ENCODE measurements around the gene CTLA4. TPM values are rescaled to one million over a fixed set of nuclear protein-coding genes. Genes with fewer than 3 reads are reported as not detected.

CTLA4 gene
- total RNA-seq, 4 donors from 2014 or later = not detected

DNA sequence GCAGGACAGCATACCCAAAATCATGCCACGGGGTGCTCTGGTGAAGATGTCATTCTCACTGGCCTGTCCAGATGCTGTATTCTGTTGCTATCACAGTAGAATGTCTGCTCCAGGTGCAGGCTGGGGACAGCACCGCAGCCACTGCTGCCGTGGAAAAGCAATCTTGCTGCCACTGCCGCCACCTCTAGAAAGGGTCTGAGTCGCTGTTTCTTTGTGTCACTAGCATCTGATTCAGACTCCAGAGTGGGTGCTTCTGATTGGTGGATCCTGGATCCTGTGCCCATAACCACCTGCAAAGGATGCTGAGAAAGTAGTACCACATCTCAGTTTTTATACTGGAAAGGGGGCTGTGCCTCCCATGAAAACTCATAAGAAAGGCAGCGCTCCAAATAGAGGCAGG lies 45.3 kb upstream of the CTLA4 start:
- intact Hi-C loops (cut with DNase I; ENCODE audit: low total_unique reads) = no loop called here
- no peak for TF ChIP-seq POLR2A (IDR thresholded peaks at IDR 0.05)
- TF ChIP-seq, protein P1, sequence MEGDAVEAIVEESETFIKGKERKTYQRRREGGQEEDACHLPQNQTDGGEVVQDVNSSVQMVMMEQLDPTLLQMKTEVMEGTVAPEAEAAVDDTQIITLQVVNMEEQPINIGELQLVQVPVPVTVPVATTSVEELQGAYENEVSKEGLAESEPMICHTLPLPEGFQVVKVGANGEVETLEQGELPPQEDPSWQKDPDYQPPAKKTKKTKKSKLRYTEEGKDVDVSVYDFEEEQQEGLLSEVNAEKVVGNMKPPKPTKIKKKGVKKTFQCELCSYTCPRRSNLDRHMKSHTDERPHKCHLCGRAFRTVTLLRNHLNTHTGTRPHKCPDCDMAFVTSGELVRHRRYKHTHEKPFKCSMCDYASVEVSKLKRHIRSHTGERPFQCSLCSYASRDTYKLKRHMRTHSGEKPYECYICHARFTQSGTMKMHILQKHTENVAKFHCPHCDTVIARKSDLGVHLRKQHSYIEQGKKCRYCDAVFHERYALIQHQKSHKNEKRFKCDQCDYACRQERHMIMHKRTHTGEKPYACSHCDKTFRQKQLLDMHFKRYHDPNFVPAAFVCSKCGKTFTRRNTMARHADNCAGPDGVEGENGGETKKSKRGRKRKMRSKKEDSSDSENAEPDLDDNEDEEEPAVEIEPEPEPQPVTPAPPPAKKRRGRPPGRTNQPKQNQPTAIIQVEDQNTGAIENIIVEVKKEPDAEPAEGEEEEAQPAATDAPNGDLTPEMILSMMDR (IDR thresholded peaks at IDR 0.05 in 4 of 5, conservative IDR thresholded peaks at IDR 0.05 in 1 of 5) = no peak
- in situ Hi-C loops (cut with MboI; ENCODE audit: low sequenced_read_pairs in 4 of 4) = loop anchor here in 2 of 4 donors (25.0 kb wide), 2 partner anchors 335 to 585 kb away; partner anchors contain the start of gene CYP20A1 (in 2 of the 2)
- Histone ChIP-seq H3K36me3 (no peaks in the 10 kb centered on the region), H3K27ac (no peak overlapping the region), H3K27me3 (no peaks in the 10 kb centered on the region), H3K9me3 (no peaks in the 10 kb centered on the region), H3K4me3 (no peak overlapping the region), H3K4me1 (peaks cover 0 to 11% of the 10 kb centered on the region in 2 donors)
- DNase-seq (no peak), ATAC-seq (no peak)

DNA sequence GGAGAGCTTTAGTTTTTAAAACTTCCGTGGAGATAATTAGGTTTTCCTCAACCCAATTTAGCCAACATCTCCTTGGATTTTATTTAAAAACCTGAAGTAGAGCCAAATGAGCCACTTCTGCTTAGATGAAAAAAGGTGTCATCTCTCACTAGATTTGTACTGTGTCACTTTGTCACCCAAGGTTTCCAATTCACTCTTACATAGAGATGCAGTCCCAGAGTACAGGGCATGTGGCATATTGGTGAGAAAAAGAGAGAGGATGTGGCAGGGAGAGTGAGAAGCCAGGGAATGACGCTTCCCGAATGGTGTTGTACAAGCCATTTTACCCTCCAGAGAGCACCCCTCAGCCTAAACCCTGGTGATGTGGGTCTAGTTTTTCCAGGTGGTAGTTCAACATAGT lies 44.4 kb upstream of the CTLA4 start:
- TF ChIP-seq, protein P1 (IDR thresholded peaks at IDR 0.05 in 4 of 5, conservative IDR thresholded peaks at IDR 0.05 in 1 of 5) = no peak
- TF ChIP-seq POLR2A (IDR thresholded peaks at IDR 0.05) = no peak
- in situ Hi-C loops (cut with MboI; ENCODE audit: low sequenced_read_pairs in 4 of 4) (loop anchor here in 2 of 4 donors (25.0 kb wide), 2 partner anchors 336 to 586 kb away; partner anchors contain the start of gene CYP20A1 (in 2 of the 2)), intact Hi-C loops (cut with DNase I; ENCODE audit: low total_unique reads) (no loop called here)
- Histone ChIP-seq H3K27me3 (no peaks in the 10 kb centered on the region), H3K27ac (no peak overlapping the region), H3K4me1 (peaks cover 0 to 2% of the 10 kb centered on the region in 2 donors), H3K4me3 (no peak overlapping the region), H3K9me3 (no peaks in the 10 kb centered on the region), H3K36me3 (no peaks in the 10 kb centered on the region)
- no peak for DNase-seq
- no peak for ATAC-seq

DNA sequence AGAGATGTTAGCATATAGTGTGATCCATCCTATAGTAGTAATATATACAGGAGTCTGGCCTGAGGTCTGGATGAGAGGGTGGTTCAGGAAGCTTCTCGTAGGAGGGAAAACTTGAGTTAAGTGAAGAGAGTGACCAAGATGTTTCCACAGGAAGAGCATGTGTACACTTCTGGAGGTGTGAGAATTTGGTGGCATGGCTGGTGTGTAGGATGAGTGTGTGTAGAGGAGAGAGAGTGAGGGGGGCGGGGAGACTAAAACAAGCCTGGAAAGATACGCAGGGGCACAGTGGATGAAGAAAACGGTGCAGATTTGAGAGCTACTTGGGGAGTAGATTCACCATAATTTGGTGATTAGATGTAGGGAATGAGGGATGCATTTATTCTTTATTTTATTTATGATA lies 43.5 kb upstream of the CTLA4 start:
- ATAC-seq (no peak), DNase-seq (no peak)
- H3K27ac ChIP-seq = no peak overlapping the region
- H3K27me3 ChIP-seq = no peaks in the 10 kb centered on the region
- no peak overlapping the region for H3K4me3 ChIP-seq
- intact Hi-C loops (cut with DNase I; ENCODE audit: low total_unique reads) (no loop called here), in situ Hi-C loops (cut with MboI; ENCODE audit: low sequenced_read_pairs in 4 of 4) (loop anchor here in 2 of 4 donors (25.0 kb wide), 2 partner anchors 337 to 587 kb away; partner anchors contain the start of gene CYP20A1 (in 2 of the 2))
- TF ChIP-seq, protein P1 (IDR thresholded peaks at IDR 0.05 in 4 of 5, conservative IDR thresholded peaks at IDR 0.05 in 1 of 5) = no peak
- no peak for TF ChIP-seq POLR2A (IDR thresholded peaks at IDR 0.05)
- no peaks in the 10 kb centered on the region for H3K9me3 ChIP-seq
- H3K36me3 ChIP-seq = no peaks in the 10 kb centered on the region
- H3K4me1 ChIP-seq = no peaks in the 10 kb centered on the region

DNA sequence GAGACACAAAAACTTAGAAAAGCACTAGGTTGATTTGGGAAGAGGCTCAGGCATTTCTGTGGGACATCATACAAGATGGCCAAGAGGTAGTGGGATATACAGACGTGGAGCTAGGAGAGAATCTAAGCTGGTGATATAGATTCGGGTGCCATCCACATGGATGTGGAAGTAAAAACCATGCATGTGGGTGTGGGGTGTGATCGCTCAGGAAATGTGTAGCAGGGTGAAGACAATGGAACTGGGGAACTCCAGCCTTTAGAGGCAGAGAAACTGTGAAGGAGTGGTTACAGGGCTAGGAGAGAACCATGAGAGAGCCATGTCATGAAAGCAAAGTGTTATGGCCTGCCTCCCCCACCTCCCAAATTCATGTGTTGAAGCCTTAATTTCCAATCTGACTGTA lies 43.0 kb upstream of the CTLA4 start:
- in situ Hi-C loops (cut with MboI; ENCODE audit: low sequenced_read_pairs in 4 of 4) = loop anchor here in 2 of 4 donors (25.0 kb wide), 2 partner anchors 337 to 587 kb away; partner anchors contain the start of gene CYP20A1 (in 2 of the 2)
- no peaks in the 10 kb centered on the region for H3K27me3 ChIP-seq
- TF ChIP-seq, protein P1 (IDR thresholded peaks at IDR 0.05 in 4 of 5, conservative IDR thresholded peaks at IDR 0.05 in 1 of 5) = no peak
- no peak for TF ChIP-seq POLR2A (IDR thresholded peaks at IDR 0.05)

DNA sequence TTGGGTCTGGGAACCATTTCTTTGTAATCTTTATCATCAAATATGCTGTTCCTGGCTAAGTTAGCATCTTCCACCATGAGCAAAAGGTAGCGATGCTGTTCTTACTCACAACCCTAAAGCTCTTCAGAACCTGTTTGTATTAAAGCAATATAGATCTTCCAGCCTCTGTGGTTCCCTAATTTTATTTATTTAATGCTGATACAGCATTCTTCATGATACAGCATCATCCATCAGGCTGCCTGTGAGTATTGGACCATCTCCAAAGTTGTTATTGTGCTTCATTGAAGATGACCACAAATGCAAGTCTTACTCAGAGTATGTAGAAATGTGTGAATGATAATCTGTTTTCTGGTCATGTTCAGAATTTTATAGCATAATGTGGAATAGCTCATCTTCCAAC lies 40.9 kb upstream of the CTLA4 start:
- intact Hi-C loops (cut with DNase I; ENCODE audit: low total_unique reads) = no loop called here
- in situ Hi-C loops (cut with MboI; ENCODE audit: low sequenced_read_pairs in 4 of 4) = no loop called here
- Histone ChIP-seq H3K9me3 (no peaks in the 10 kb centered on the region), H3K4me3 (no peak overlapping the region), H3K4me1 (peaks cover 0 to 5% of the 10 kb centered on the region in 2 donors), H3K36me3 (no peaks in the 10 kb centered on the region), H3K27ac (no peak overlapping the region), H3K27me3 (no peaks in the 10 kb centered on the region)
- ATAC-seq = no peak
- DNase-seq = no peak
- TF ChIP-seq, protein P1 (IDR thresholded peaks at IDR 0.05 in 4 of 5, conservative IDR thresholded peaks at IDR 0.05 in 1 of 5) = no peak
- no peak for TF ChIP-seq POLR2A (IDR thresholded peaks at IDR 0.05)

More for the DNA sequence above, 43.0 kb upstream of the CTLA4 start:
- intact Hi-C loops (cut with DNase I; ENCODE audit: low total_unique reads) = no loop called here
- no peaks in the 10 kb centered on the region for H3K9me3 ChIP-seq
- DNase-seq (no peak), ATAC-seq (no peak)
- H3K4me3 ChIP-seq = no peak overlapping the region
- no peak overlapping the region for H3K27ac ChIP-seq
- H3K36me3 ChIP-seq = no peaks in the 10 kb centered on the region
- no peaks in the 10 kb centered on the region for H3K4me1 ChIP-seq

Measured in gastrocnemius medialis (tissue), 4 donors.